BE2C (cell line): ENCODE measurements around the gene NUP188.

Experiments
- DNase-seq: peaks from one replicate; pipeline ENCODE4 v3.0.0-alpha.2; 2020
- H3K27me3 ChIP-seq: fragments of 250-450 bp; sonication (Bioruptor Pico); 2 replicates; pipeline ENCODE4 v1.5.1; 2020; ENCODE audit warnings: mild to moderate bottlenecking
- H3K36me3 ChIP-seq: fragments of 250-450 bp; sonication (Bioruptor Pico); 2 replicates; pipeline ENCODE4 v1.5.1; 2020; ENCODE audit warnings: mild to moderate bottlenecking
- H3K4me1 ChIP-seq: fragments of 250-450 bp; sonication (Bioruptor Pico); 2 replicates; pipeline ENCODE4 v1.5.1; 2020
- H3K4me3 ChIP-seq: 2 replicates; pipeline ENCODE4 v1.5.1; 2011; ENCODE audit warnings: low read depth, low read length
- H3K9me3 ChIP-seq: fragments of 250-450 bp; sonication (Bioruptor Pico); 2 replicates; pipeline ENCODE4 v1.5.1; 2020
- CTCF ChIP-seq: IDR thresholded peaks from 2 replicates; pipeline ENCODE4 v1.5.1; 2012; ENCODE audit warnings: mild to moderate bottlenecking, low read depth, low read length

NUP188 gene

GRCh38 chr9:128927731-128928411 is 19.6 kb upstream of the NUP188 start:
- peak; percentile 72 for DNase-seq
- peak; percentile 92 for TF ChIP-seq CTCF
- H3K4me1 ChIP-seq = no peaks in the 10 kb centered on the region; the same call in 1 of the 2 replicates

GRCh38 chr9:128928624-128929023 is 18.9 kb upstream of the NUP188 start:
- TF ChIP-seq CTCF = no peak
- Histone ChIP-seq H3K27me3 (no peaks in the 10 kb centered on the region), H3K4me1 (no peaks in the 10 kb centered on the region; the same call in 1 of the 2 replicates), H3K36me3 (no peaks in the 10 kb centered on the region), H3K4me3 (no peak overlapping the region), H3K9me3 (no peaks in the 10 kb centered on the region)
- no peak for DNase-seq

More at GRCh38 chr9:128927731-128928411, 19.6 kb upstream of the NUP188 start:
- no peaks in the 10 kb centered on the region for H3K27me3 ChIP-seq
- no peak overlapping the region for H3K4me3 ChIP-seq
- no peaks in the 10 kb centered on the region for H3K9me3 ChIP-seq
- H3K36me3 ChIP-seq = no peaks in the 10 kb centered on the region

- no peaks in the 10 kb centered on the region for H3K9me3 ChIP-seq
- no peaks in the 10 kb centered on the region; the same call in 1 of the 2 replicates for H3K4me1 ChIP-seq
- DNase-seq = no peak
- no peak overlapping the region for H3K4me3 ChIP-seq
- no peaks in the 10 kb centered on the region for H3K27me3 ChIP-seq
- no peaks in the 10 kb centered on the region for H3K36me3 ChIP-seq
- no peak for TF ChIP-seq CTCF
These were observed 17.9 kb upstream of the NUP188 start for GRCh38 chr9:128929560-128929959.

GRCh38 chr9:128933731-128934130 is 13.8 kb upstream of the NUP188 start:
- H3K36me3 ChIP-seq = no peaks in the 10 kb centered on the region
- no peaks in the 10 kb centered on the region for H3K9me3 ChIP-seq
- H3K4me1 ChIP-seq = no peaks in the 10 kb centered on the region
- DNase-seq = no peak
- H3K27me3 ChIP-seq = no peaks in the 10 kb centered on the region
- H3K4me3 ChIP-seq = no peak overlapping the region
- TF ChIP-seq CTCF = no peak

GRCh38 chr9:128936171-128936865 is 11.2 kb upstream of the NUP188 start:
- TF ChIP-seq CTCF = no peak
- H3K27me3 ChIP-seq = no peaks in the 10 kb centered on the region
- H3K4me1 ChIP-seq = peaks cover 12% of the 10 kb centered on the region
- no peak for DNase-seq
- H3K9me3 ChIP-seq = no peaks in the 10 kb centered on the region
- H3K36me3 ChIP-seq = no peaks in the 10 kb centered on the region
- no peak overlapping the region for H3K4me3 ChIP-seq
